CD4-positive, alpha-beta T cell (primary cell): ENCODE data around the gene BRINP3. TPM values are rescaled to one million over a fixed set of nuclear protein-coding genes. Genes with fewer than 3 reads are reported as not detected.

Source experiments
- ATAC-seq: fragments of 200-7000 bp; cut with Tn5 transposase; one replicate; pipeline ENCODE4 v1.10.0; 2022; ENCODE audit warnings: mild to moderate bottlenecking; ENCODE audit not compliant: poor library complexity
- CTCF ChIA-PET: fragments of 350-600 bp; sonication (Branson Sonifier 250); formaldehyde crosslinking; loops from one replicate; lab custom pipeline; 2021; ENCODE audit warnings: antibody characterized with exemption, inconsistent platforms; lab: Charles Lee
- POLR2A ChIA-PET: fragments of 350-600 bp; sonication (Branson Sonifier 250); formaldehyde crosslinking; loops from one replicate; lab custom pipeline; 2021; ENCODE audit warnings: antibody characterized with exemption, inconsistent platforms; lab: Charles Lee
- DNase-seq, 14 experiments: peaks; one replicate each; pipeline ENCODE4 v3.0.0-alpha.2; 2013 to 2020; ENCODE audit warnings: mixed read lengths in 2 of 14
- H3K27ac ChIP-seq, 2 donors: one replicate each; pipeline versions ENCODE4 v1.5.1 to v1.7.0; 2013; ENCODE audit warnings: low read length in 2 of 2, low read depth in 1 of 2, mild to moderate bottlenecking in 1 of 2
- H3K27me3 ChIP-seq, 2 experiments: 1 replicate in 1 of 2; 2 replicates in 1 of 2; pipeline versions ENCODE4 v1.6.1 to v1.7.0; 2013; ENCODE audit warnings: low read length in 2 of 2, control low read depth in 1 of 2, mild to moderate bottlenecking in 1 of 2, moderate library complexity in 1 of 2; ENCODE audit not compliant: insufficient read depth in 2 of 2, control insufficient read depth in 1 of 2
- H3K36me3 ChIP-seq: one replicate; pipeline ENCODE4 v1.6.1; 2013; ENCODE audit warnings: low read length, control low read depth; ENCODE audit not compliant: insufficient read depth
- H3K4me1 ChIP-seq: one replicate; pipeline ENCODE4 v1.6.1; 2013; ENCODE audit warnings: low read length, control low read depth; ENCODE audit not compliant: insufficient read depth
- H3K4me3 ChIP-seq: one replicate; pipeline ENCODE4 v1.5.1; 2013; ENCODE audit warnings: mild to moderate bottlenecking, low read length, moderate library complexity
- H3K9me3 ChIP-seq, 2 experiments: 1 replicate in 1 of 2; 2 replicates in 1 of 2; pipeline versions ENCODE4 v1.6.1 to v1.7.0; 2013; ENCODE audit warnings: low read length in 2 of 2, mild to moderate bottlenecking in 2 of 2, control low read depth in 1 of 2, moderate library complexity in 1 of 2; ENCODE audit not compliant: control insufficient read depth in 1 of 2, insufficient read depth in 1 of 2
- H3K27ac Mint-ChIP-seq: one replicate; pipeline ENCODE4 v1.8.0; 2020; ENCODE audit warnings: mixed read lengths
- H3K27me3 Mint-ChIP-seq: one replicate; pipeline ENCODE4 v1.8.0; 2021; ENCODE audit warnings: mixed read lengths
- H3K36me3 Mint-ChIP-seq: one replicate; pipeline ENCODE4 v1.8.0; 2021; ENCODE audit warnings: low read depth, mixed read lengths
- H3K4me1 Mint-ChIP-seq: one replicate; pipeline ENCODE4 v1.8.0; 2021; ENCODE audit warnings: low read depth, mixed read lengths
- H3K4me3 Mint-ChIP-seq: one replicate; pipeline ENCODE4 v1.8.0; 2020; ENCODE audit warnings: mild to moderate bottlenecking, mixed read lengths
- H3K9me3 Mint-ChIP-seq: one replicate; pipeline ENCODE4 v1.8.0; 2020; ENCODE audit warnings: mixed read lengths
- CTCF ChIP-seq: fragments of 200-600 bp; IDR thresholded peaks from one replicate; pipeline ENCODE4 v1.8.0; 2022; ENCODE audit warnings: antibody characterized with exemption, mild to moderate bottlenecking
- intact Hi-C, 2 experiments: fragments of 100-400 bp; cut with DNase I in 1 of 2; cut with micrococcal nuclease in 1 of 2; formaldehyde crosslinking; loops; one replicate each; pipeline versions ENCODE4 v1.15.1 to v1.9.0; 2023 to 2025; cut with DNase I, micrococcal nuclease
- total RNA-seq, 174 experiments: library from RNA in 2 of 174; stranded (reverse) in 2 of 174; gene quantifications; one replicate each; pipeline ENCODE4 v1.2.3 and lab custom pipeline; 2021 to 2026

The BRINP3 gene
- total RNA-seq, 2 experiments from 2014 or later: not detected

GRCh38 chr1:190453550-190453949 lies 24.1 kb downstream of the BRINP3 start:
- DNase-seq (no peak), ATAC-seq (no peak)
- no peaks in the 10 kb centered on the region for H3K4me1 ChIP-seq
- peaks cover 2% of the 10 kb centered on the region for H3K9me3 Mint-ChIP-seq
- ChIA-PET POLR2A (no interaction called here), CTCF (no interaction called here)
- H3K4me3 Mint-ChIP-seq: no peak overlapping the region
- H3K36me3 Mint-ChIP-seq: no peaks in the 10 kb centered on the region
- H3K9me3 ChIP-seq: peaks cover 0 to 7% of the 10 kb centered on the region in 2 experiments
- H3K27me3 Mint-ChIP-seq: no peaks in the 10 kb centered on the region
- no peaks in the 10 kb centered on the region for H3K36me3 ChIP-seq
- no peak overlapping the region for H3K27ac ChIP-seq
- no peak overlapping the region for H3K27ac Mint-ChIP-seq
- no peaks in the 10 kb centered on the region for H3K27me3 ChIP-seq
- TF ChIP-seq CTCF: no peak
- no peaks in the 10 kb centered on the region for H3K4me1 Mint-ChIP-seq
- intact Hi-C loops: no loop called here
- H3K4me3 ChIP-seq: no peak overlapping the region

- no peak overlapping the region for H3K27ac Mint-ChIP-seq
- POLR2A ChIA-PET: no interaction called here
Measured at GRCh38 chr1:190452272-190452848, 25.3 kb downstream of the BRINP3 start.

GRCh38 chr1:190444464-190444863 lies 33.2 kb downstream of the BRINP3 start:
- H3K4me3 Mint-ChIP-seq: no peak overlapping the region
- ATAC-seq: no peak
- H3K9me3 Mint-ChIP-seq: no peaks in the 10 kb centered on the region
- no peaks in the 10 kb centered on the region for H3K4me1 Mint-ChIP-seq
- ChIA-PET POLR2A (no interaction called here), CTCF (no interaction called here)
- intact Hi-C loops: no loop called here
- H3K27me3 Mint-ChIP-seq: no peaks in the 10 kb centered on the region
- peaks cover 0 to 11% of the 10 kb centered on the region in 2 experiments for H3K9me3 ChIP-seq
- H3K36me3 Mint-ChIP-seq: no peaks in the 10 kb centered on the region
- H3K4me1 ChIP-seq: no peaks in the 10 kb centered on the region
- DNase-seq: no peak
- H3K36me3 ChIP-seq: no peaks in the 10 kb centered on the region
- no peak overlapping the region for H3K27ac Mint-ChIP-seq
- H3K27ac ChIP-seq: no peak overlapping the region
- TF ChIP-seq CTCF: no peak
- H3K27me3 ChIP-seq: no peaks in the 10 kb centered on the region
- no peak overlapping the region for H3K4me3 ChIP-seq

More at GRCh38 chr1:190452272-190452848, 25.3 kb downstream of the BRINP3 start:
- intact Hi-C loops: no loop called here
- CTCF ChIA-PET: no interaction called here
- no peak for TF ChIP-seq CTCF
- Histone ChIP-seq H3K27me3 (no peaks in the 10 kb centered on the region), H3K4me1 (no peaks in the 10 kb centered on the region), H3K27ac (no peak overlapping the region), H3K9me3 (peaks cover 0 to 7% of the 10 kb centered on the region in 2 experiments), H3K36me3 (no peaks in the 10 kb centered on the region), H3K4me3 (no peak overlapping the region)
- Mint-ChIP-seq H3K9me3 (peaks cover 2% of the 10 kb centered on the region), H3K4me1 (no peaks in the 10 kb centered on the region), H3K4me3 (no peak overlapping the region), H3K27me3 (no peaks in the 10 kb centered on the region), H3K36me3 (no peaks in the 10 kb centered on the region)
- DNase-seq (no peak), ATAC-seq (no peak)
